HG03097 (cell line): ENCODE data around the gene PDGFRB.

ENCODE experiments used
- ATAC-seq: cut with Tn5 transposase; IDR thresholded peaks from one replicate; pipeline ENCODE4 v1.9.1; 2021; ENCODE audit not compliant: unreplicated experiment, low FRiP score

PDGFRB gene

DNA sequence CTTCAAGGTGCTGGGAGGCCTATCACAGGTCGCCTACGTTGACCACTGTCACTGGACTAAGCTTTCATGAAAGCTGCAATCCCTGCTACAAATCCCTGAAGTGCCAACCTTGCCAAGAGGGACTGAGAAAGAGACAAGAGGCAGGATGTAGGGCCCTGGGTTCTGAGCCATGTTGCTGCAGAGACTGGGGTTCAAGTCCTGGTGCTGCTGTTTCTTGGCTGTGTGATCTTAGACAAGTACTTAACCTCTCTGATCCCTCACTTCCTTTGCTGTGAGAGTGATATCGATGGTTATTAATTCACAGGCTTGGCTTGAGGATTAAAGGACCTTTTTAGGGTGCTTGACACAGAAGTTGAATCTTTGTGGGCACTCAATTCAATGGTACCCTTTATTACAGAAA is 84.8 kb downstream of the PDGFRB start:
- no peak for ATAC-seq

DNA sequence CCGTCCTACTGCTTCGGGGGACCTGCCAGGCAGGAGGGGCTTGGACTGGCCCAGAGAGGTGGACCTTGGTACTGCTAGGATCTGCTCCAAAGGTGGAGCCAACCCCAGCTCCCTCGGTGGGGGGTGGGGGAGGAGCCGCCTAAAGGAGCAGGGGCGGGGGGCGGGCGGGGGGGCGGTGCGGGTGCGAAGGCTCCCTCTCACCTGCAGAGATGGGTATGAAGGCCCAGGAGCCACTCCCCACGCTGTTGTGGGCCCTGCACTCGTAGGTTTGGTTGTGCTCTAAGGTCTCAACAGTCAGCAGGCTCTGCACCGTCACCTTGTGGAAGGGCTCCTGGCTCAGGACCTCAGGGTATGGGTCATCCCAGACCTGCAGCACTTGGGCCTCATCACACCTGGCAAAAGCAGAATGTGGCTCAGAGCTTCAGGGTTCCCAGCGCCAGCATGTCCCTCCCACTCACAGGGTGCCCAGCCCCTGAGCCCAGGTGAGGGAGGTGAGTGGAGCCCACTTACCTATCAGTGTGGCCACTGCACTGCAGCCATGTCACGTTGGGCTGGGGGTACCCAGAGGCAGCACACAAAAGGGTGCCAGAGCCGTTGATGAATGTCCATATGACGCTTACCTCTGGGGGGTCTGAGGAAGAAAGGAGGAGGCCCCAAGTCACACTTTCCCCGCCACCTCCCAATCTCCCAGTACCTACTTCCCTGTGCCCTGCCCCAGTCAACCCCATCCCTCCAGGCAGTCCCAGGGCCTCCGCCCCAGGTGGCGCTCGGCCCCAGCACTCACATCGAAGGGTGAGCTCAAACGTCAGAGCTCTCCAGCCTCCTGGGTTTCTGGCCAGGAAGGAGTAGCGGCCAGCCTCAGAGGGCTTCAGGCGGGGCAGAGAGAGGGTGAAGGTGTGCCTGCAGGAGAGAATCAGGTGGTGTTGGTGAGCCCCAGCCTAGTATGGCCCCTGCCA is 85.7 kb downstream of the PDGFRB start:
- ATAC-seq = no peak

DNA sequence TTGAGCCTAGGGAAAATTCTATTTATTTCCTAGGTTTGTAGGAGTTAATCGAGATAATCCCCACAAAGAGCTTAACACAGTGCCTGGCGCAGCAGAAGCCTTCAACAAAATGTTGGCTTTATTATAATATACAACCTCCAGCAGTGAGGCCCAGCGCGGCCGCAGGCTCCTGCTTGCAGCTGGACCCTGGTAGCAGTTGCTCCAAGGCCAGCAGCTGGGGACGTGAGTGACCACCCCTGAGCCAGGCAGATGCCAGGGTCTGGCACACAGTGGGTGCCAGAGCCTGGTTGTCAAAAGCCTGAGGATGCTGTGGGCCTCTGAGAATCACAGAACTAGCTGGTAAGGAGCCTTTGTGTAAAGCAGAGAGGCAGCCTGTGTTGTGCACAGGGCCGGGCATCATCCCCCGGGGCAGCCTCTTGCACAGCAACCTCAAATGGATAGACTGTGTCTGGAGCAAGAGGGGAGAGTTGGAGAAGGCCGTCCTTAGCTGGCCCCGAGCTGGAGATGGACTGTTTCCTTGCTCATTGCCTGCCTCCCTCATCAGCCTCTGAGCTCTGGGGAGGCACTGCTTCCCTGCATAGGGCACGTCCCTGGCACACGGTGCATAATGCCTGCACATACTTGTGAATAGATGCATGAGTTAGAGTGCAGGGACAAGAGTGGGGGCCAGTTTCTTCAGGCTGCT is 86.5 kb downstream of the PDGFRB start:
- no peak for ATAC-seq

DNA sequence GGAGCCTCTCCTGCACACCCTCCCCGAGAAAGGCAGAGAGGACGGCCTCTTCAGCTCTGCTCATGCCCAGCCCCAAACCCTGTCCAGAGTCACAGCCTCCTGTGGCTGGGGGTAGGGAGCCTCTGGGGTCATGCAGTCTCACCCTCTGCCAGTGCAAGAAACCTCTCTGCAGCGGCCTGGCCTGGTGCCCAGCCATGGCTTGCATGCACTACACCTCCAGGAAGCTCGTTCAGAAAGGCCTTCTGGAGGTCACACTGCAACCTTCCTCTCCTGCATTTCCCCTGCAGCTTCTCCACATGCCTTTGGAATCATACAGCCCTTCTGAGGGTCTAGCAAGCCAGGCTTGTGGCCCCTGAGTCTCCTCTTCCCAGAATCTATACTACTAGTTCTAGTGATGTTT is 87.2 kb downstream of the PDGFRB start:
- no peak for ATAC-seq

DNA sequence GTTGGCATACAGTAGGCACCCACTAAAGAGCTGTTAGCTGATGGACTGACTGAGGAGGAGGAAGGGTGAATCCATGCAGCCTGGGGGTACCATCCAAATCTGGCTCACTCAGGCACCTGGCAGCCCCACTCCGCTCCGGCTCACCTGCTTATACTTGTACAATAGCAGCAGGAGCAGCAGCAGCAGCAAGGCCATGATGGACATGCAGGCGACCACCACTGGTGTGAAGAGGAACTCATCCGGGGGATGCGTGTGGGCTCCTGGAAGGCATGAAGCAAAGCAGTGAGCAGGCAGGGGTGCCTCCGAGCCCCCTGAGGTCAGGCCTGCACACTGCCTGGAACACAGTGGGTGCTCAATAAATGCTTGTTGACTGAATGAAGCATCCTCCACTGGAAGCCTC is 87.6 kb downstream of the PDGFRB start:
- no peak for ATAC-seq

DNA sequence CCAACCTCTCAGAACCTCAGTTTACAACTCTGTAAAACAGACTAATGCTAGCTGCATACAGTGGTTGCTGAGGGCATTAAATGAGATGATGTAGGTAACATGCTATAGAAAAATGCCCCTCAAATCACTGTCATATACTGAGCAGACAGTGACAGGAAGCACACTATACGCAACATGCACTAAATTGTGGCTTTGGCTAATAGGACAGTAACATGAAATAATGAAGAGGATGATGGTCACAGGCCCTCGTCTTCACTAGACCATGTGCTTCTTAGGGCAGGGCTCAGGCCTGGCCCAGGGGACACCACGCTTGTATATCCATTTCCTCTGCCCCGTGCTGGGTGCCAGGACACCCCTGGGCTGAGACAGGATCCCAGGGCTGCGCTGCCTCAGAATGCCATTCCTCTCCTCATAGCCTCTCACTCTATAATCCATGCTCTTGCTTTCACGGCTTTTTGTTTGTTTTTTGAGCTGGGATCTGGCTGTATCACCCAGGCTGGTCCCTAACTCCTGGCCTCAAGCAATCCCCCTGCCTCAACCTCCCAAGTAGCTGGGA is 88.2 kb downstream of the PDGFRB start:
- no peak for ATAC-seq

DNA sequence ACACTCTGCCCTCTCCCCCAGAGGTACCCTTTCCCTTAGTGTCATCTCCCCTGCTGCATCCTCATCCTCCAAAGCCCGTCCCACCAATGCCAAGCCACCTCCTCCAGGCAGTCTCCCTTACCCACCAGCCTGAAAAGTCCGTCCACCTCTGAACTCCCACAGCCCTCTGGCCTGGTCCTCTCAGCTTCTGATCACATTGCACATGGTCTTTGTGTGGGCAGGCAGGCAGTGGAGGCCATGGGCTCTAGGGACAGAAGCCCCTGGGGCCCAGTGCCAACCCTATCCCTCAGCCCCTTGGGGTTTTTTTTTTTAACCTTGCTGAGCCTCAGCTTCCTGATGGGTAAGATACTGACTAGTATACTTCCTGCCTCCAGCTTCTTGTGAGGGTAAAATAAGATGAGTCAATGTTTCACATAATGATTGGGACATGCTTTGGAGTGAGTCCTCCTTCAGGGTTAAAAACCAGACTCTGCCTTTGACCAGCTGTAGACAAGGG is 88.7 kb downstream of the PDGFRB start:
- ATAC-seq = peak; percentile 54

DNA sequence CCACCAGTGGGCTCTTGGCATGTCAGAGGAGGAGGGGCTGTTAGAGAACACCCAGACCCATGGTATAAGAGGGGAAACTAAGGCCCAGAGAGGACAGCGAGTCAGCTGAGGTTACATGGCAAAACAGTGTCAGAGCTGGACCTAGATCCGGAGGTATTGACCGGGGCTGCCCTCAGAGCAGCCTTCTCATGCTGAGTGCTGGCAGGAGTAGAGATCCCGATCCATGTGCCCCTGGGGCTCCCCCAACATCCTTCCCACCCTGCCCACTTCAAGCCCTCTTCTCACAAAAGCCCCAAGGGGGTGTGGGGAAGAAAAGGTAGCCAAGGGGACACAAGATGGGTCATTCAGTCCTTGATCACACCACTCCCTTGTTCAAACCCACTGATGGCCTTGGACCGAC is 89.2 kb downstream of the PDGFRB start:
- ATAC-seq = no peak

DNA sequence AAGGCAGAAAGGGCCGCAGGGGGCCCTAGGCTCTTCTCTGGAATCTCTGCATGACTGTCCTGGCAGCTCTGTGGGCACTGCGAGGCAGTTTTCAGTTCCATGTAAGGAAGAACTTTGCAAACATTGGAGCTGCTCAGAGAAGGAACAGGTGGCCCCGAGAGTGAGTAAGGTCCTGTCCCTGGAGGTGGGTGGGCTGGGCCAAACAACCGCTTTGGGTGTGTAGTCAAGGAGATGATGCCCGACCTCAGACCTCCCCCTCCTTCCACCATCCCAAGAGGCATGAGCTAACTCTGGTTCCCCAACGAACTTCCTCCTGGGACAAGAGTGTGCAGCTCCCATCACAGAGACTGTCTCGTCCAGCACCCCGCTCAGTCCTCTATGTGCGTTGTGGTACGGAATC is 89.8 kb downstream of the PDGFRB start:
- ATAC-seq = no peak

DNA sequence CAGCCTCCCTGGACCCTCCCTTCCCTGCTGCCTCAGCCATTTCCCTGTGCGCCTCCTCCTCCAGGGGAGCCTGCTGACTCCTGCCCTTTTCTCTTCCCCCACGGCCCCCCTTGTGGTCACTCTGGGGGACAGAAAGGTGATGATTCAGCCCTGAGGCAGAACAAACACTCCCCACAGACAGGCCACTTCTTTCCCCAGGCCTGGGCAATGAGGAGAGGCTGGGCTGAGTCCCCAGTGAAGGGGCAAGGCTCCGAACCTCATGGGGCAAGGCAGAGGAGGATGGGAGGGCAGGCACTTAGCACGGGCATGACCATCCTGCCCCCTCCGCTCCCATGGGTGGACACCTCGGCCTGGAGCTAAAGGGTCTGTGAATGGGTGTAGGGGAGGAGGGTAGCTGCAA is 90.3 kb downstream of the PDGFRB start:
- no peak for ATAC-seq

DNA sequence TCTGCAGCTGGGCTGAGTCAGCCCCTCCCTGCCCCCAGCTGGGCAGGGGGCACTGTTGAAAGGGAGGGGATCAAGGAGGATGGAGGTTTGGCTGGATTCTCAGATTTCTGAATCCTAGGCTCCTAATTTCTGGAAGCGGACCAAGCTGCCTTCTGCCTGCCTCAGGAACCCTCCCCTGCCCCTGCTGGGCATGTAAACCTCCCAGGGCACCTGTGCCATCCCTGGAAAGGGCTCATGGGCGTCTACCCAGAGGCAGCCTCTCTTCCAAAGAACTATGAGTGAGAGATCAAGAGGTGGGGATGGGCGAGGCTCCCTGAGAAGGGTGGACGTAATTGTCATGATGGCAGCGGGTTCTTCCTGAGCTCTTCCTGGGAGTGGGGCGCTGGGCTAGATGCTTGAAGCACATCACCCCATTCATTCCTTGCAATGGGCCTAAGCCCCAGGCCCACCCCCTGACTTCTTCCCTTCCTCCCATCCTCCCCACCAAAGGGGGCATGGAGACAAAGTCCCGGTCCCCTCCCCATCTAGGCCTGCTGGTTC is 90.9 kb downstream of the PDGFRB start:
- ATAC-seq = no peak
